Activated B cell treated with CpG ODN at 0.5 μM for 24 hours (primary cell): Measurements from ENCODE around the gene ANKFN1. TPM values are rescaled to one million over a fixed set of nuclear protein-coding genes. Genes with fewer than 3 reads are reported as not detected.

Experiments
- ATAC-seq: fragments of 200-7000 bp; cut with Tn5 transposase; one replicate; pipeline ENCODE4 v1.10.0; 2021; ENCODE audit warnings: low read depth, mild to moderate bottlenecking, moderate library complexity
- CTCF ChIA-PET: fragments of 350-600 bp; sonication (Branson Sonifier 250); formaldehyde crosslinking; loops from one replicate; lab custom pipeline; 2021; ENCODE audit warnings: antibody characterized with exemption; lab: Charles Lee
- POLR2A ChIA-PET: fragments of 350-600 bp; sonication (Branson Sonifier 250); formaldehyde crosslinking; loops from one replicate; lab custom pipeline; 2021; ENCODE audit warnings: antibody characterized with exemption; lab: Charles Lee
- DNase-seq: peaks from one replicate; pipeline ENCODE4 v3.0.0; 2022
- H3K27ac Mint-ChIP-seq: one replicate; pipeline ENCODE4 v1.8.0; 2020; ENCODE audit warnings: mixed read lengths
- H3K27me3 Mint-ChIP-seq: one replicate; pipeline ENCODE4 v1.8.0; 2021; ENCODE audit warnings: mixed read lengths
- H3K36me3 Mint-ChIP-seq: one replicate; pipeline ENCODE4 v1.8.0; 2021; ENCODE audit warnings: low read depth, mixed read lengths
- H3K4me1 Mint-ChIP-seq: one replicate; pipeline ENCODE4 v1.8.0; 2021; ENCODE audit warnings: mixed read lengths
- H3K4me3 Mint-ChIP-seq: one replicate; pipeline ENCODE4 v1.8.0; 2020; ENCODE audit warnings: mild to moderate bottlenecking, mixed read lengths
- H3K9me3 Mint-ChIP-seq: one replicate; pipeline ENCODE4 v1.8.0; 2020; ENCODE audit warnings: mixed read lengths
- CTCF ChIP-seq: fragments of 200-600 bp; IDR thresholded peaks from one replicate; pipeline ENCODE4 v1.8.0; 2022; ENCODE audit warnings: antibody characterized with exemption, mild to moderate bottlenecking
- intact Hi-C: fragments of 100-400 bp; cut with micrococcal nuclease; formaldehyde crosslinking; loops from one replicate; pipeline ENCODE4 v1.15.1; 2024
- total RNA-seq: library from RNA; stranded (reverse); gene quantifications from 2 replicates; pipeline ENCODE4 v1.2.3, GENCODE V29; 2022

ANKFN1 gene
- total RNA-seq, 1 donor from 2014 or later = not detected

DNA sequence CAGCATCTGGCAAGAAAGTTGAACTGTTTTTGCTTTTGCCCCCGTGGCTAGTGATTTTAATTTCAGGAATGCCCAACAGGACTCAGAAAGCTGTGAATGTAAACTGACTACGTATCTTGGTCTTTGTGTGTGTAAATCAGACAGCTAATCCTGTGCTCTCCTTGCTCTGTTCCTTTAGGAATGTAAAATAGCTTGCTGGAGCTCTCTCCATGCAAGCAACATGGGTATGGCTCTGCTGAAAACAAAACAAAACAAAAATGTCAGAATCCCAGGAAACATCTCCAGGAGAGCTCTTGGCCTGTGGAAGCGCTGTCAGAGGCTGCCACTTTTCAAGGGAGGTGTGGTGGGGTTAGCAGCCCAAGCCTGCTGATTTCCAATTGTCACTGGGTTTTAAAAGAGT lies 278.5 kb downstream of the ANKFN1 start:
- CTCF ChIA-PET = no interaction called here
- TF ChIP-seq CTCF = no peak
- no peaks in the 10 kb centered on the region for H3K9me3 Mint-ChIP-seq
- POLR2A ChIA-PET = no interaction called here
- H3K4me1 Mint-ChIP-seq = no peaks in the 10 kb centered on the region
- DNase-seq (no peak), ATAC-seq (no peak)
- H3K36me3 Mint-ChIP-seq = no peaks in the 10 kb centered on the region
- no peak overlapping the region for H3K27ac Mint-ChIP-seq
- intact Hi-C loops = no loop called here
- peaks cover 10% of the 10 kb centered on the region for H3K27me3 Mint-ChIP-seq
- H3K4me3 Mint-ChIP-seq = no peak overlapping the region

DNA sequence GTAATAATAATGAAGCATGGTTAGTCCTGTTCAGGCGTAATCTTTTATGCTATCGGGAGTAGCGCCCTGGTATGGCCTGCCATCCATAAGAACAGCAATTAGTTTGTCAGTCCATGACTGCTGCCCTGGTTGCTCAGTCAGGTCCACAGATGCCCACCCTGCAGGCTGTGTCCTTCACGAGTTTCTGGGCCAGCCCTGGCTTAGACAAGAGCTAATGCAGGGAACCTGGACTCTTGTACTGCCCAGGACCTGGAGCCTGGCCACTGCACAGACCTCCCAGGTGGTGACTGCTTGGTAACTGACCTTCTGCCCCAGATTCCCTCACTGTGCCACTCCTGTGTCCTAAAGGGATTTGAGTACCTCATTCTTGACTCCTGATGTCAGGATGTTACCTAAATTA lies 279.2 kb downstream of the ANKFN1 start:
- POLR2A ChIA-PET = no interaction called here
- ATAC-seq (no peak), DNase-seq (no peak)
- Mint-ChIP-seq H3K27me3 (peaks cover 10% of the 10 kb centered on the region), H3K36me3 (no peaks in the 10 kb centered on the region), H3K4me3 (no peak overlapping the region), H3K9me3 (no peaks in the 10 kb centered on the region), H3K27ac (no peak overlapping the region), H3K4me1 (no peaks in the 10 kb centered on the region)
- no peak for TF ChIP-seq CTCF
- CTCF ChIA-PET = no interaction called here
- intact Hi-C loops = no loop called here

- no peak for ATAC-seq
- H3K9me3 Mint-ChIP-seq = no peaks in the 10 kb centered on the region
- DNase-seq = no peak
- no peak for TF ChIP-seq CTCF
- no peaks in the 10 kb centered on the region for H3K36me3 Mint-ChIP-seq
- H3K27ac Mint-ChIP-seq = no peak overlapping the region
- ChIA-PET CTCF (no interaction called here), POLR2A (no interaction called here)
- intact Hi-C loops = no loop called here
- no peaks in the 10 kb centered on the region for H3K4me1 Mint-ChIP-seq
- no peak overlapping the region for H3K4me3 Mint-ChIP-seq
- peaks cover 10% of the 10 kb centered on the region for H3K27me3 Mint-ChIP-seq
These were observed 281.3 kb downstream of the ANKFN1 start for GRCh38 chr17:56434610-56435009.

DNA sequence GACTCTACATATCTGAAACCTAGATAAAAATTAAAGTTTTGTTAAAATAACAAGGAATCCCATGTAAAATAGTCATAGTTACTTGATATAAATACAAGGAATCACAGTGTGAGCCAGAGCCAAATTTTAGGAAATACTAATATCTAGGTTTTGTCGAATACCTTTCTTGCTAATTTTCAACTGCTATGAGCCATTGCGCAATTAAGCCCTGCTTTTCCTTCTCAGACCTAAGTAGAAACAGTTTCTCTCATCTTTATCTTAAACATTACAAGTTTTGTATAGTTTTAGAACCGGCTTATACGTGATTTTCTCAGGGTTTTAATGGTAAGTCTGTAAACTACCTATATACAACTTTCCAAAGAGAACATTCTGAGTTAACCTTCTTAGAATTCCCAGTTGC lies 282.9 kb downstream of the ANKFN1 start:
- Mint-ChIP-seq H3K4me1 (no peaks in the 10 kb centered on the region), H3K27me3 (peaks cover 10% of the 10 kb centered on the region), H3K4me3 (no peak overlapping the region), H3K27ac (no peak overlapping the region), H3K36me3 (no peaks in the 10 kb centered on the region), H3K9me3 (no peaks in the 10 kb centered on the region)
- TF ChIP-seq CTCF = no peak
- CTCF ChIA-PET = no interaction called here
- no peak for DNase-seq
- ATAC-seq = no peak
- POLR2A ChIA-PET = no interaction called here
- intact Hi-C loops = no loop called here

DNA sequence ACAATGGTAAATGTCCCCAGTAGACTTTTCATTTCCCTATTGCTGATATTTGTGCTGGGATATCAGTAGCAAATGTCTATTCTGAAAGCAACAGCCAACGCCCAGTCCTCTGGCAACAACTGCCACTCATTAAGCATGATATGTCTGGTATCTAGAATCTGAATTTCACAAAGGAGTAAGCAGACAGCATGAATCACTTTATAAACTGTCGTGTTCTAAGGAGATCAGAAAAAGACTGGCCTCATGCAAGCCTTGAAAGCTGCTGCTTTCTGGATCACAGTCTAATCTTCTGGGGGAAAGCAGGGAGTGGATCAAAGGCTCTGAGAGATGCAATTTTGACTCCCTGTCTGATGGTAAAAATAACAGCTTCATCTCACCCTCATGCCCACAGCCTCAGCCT lies 287.1 kb downstream of the ANKFN1 start:
- ChIA-PET POLR2A (no interaction called here), CTCF (no interaction called here)
- DNase-seq = no peak
- H3K4me3 Mint-ChIP-seq = no peak overlapping the region
- ATAC-seq = no peak
- TF ChIP-seq CTCF = no peak
- no peaks in the 10 kb centered on the region for H3K36me3 Mint-ChIP-seq
- peaks cover 2% of the 10 kb centered on the region for H3K27me3 Mint-ChIP-seq
- H3K27ac Mint-ChIP-seq = no peak overlapping the region
- no peaks in the 10 kb centered on the region for H3K9me3 Mint-ChIP-seq
- intact Hi-C loops = no loop called here
- no peaks in the 10 kb centered on the region for H3K4me1 Mint-ChIP-seq
